PC-9 (cell line): ENCODE data around the gene ETNK1. TPM values are rescaled to one million over a fixed set of nuclear protein-coding genes. Genes with fewer than 3 reads are reported as not detected.
A peak's percentile ranks its signal among the peaks of the same experiment; 100 is the strongest.

Experiments used
- Bru-seq: library from RNA; stranded (reverse); fragments of 400-500 nt; gene quantifications from one replicate; lab custom pipeline; 2021; lab: Mats Ljungman, UMichigan
- BruChase-seq, 2 experiments: library from RNA; stranded (reverse); fragments of 400-500 nt; gene quantifications; one replicate each; lab custom pipeline; 2021; lab: Mats Ljungman, UMichigan
- BruUV-seq: library from RNA; stranded (reverse); fragments of 400-500 nt; replicated peaks from 2 replicates; lab custom pipeline; 2021; lab: Mats Ljungman, UMichigan
- CTCF ChIA-PET: fragments of 300-600 bp; sonication (Branson Sonifier 250); formaldehyde crosslinking; loops from one replicate; lab custom pipeline; 2022; ENCODE audit warnings: antibody characterized with exemption; lab: Charles Lee
- POLR2A ChIA-PET: fragments of 300-600 bp; sonication (Branson Sonifier 250); formaldehyde crosslinking; loops from one replicate; lab custom pipeline; 2022; ENCODE audit warnings: antibody characterized with exemption; ENCODE audit not compliant: unreplicated experiment; lab: Charles Lee
- DNase-seq, 2 experiments: peaks; one replicate each; pipeline versions ENCODE4 v3.0.0 to v3.0.0-alpha.2; 2015 to 2022; ENCODE audit warnings: mixed read lengths in 1 of 2
- H2AFZ ChIP-seq: fragments of 200-600 bp; sonication (generic); 2 replicates; pipeline ENCODE4 v1.8.1; 2017; ENCODE audit warnings: antibody characterized with exemption
- H3F3A ChIP-seq: fragments of 200-600 bp; sonication (generic); 2 replicates; pipeline ENCODE4 v1.8.1; 2017; ENCODE audit warnings: antibody characterized with exemption, mild to moderate bottlenecking, low read depth; ENCODE audit not compliant: insufficient read depth
- H3K27ac ChIP-seq: fragments of 200-600 bp; sonication (generic); 2 replicates; pipeline ENCODE4 v1.6.1; 2016; ENCODE audit warnings: mixed run types
- H3K27me3 ChIP-seq: fragments of 200-600 bp; sonication (generic); 2 replicates; pipeline ENCODE4 v1.6.1; 2016; ENCODE audit warnings: low read depth, mixed run types; ENCODE audit not compliant: insufficient read depth
- H3K36me3 ChIP-seq: fragments of 200-600 bp; sonication (generic); 2 replicates; pipeline ENCODE4 v1.6.1; 2016; ENCODE audit warnings: low read depth, mixed run types
- H3K4me1 ChIP-seq: fragments of 200-600 bp; sonication (generic); replicated peaks from 2 replicates; pipeline ENCODE4 v1.6.1; 2016; ENCODE audit warnings: mixed run types; ENCODE audit not compliant: insufficient read depth
- H3K4me2 ChIP-seq: fragments of 200-600 bp; sonication (generic); 2 replicates; pipeline ENCODE4 v1.6.1; 2017; ENCODE audit warnings: mixed run types
- H3K4me3 ChIP-seq: fragments of 200-600 bp; sonication (generic); 2 replicates; pipeline ENCODE4 v1.6.1; 2016; ENCODE audit warnings: mixed run types
- H3K79me2 ChIP-seq: fragments of 200-600 bp; sonication (generic); 2 replicates; pipeline ENCODE4 v1.6.1; 2017; ENCODE audit warnings: low read depth, mixed run types
- H3K9me2 ChIP-seq: fragments of 200-600 bp; sonication (generic); 2 replicates; pipeline ENCODE4 v1.8.1; 2017; ENCODE audit warnings: mild to moderate bottlenecking; ENCODE audit not compliant: insufficient read depth
- H3K9me3 ChIP-seq: fragments of 200-600 bp; sonication (generic); 2 replicates; pipeline ENCODE4 v1.8.1; 2016; ENCODE audit warnings: low read depth; ENCODE audit not compliant: insufficient read depth
- H4K20me1 ChIP-seq: fragments of 200-600 bp; sonication (generic); 2 replicates; pipeline ENCODE4 v1.8.1; 2017; ENCODE audit not compliant: insufficient read depth
- CTCF ChIP-seq: fragments of 200-600 bp; sonication (generic); conservative IDR thresholded peaks from 2 replicates; pipeline ENCODE4 v1.6.1; 2017; ENCODE audit warnings: mixed run types, antibody characterized with exemption, mild to moderate bottlenecking, moderate library complexity
- EZH2 ChIP-seq: fragments of 200-600 bp; sonication (generic); IDR thresholded peaks from 2 replicates; pipeline ENCODE4 v1.8.0; 2017; ENCODE audit warnings: antibody characterized with exemption, low read depth
- intact Hi-C: fragments of 100-400 bp; cut with micrococcal nuclease; formaldehyde crosslinking; loops from one replicate; pipeline ENCODE4 v1.10.0; 2022; ENCODE audit not compliant: unreplicated experiment
- long read RNA-seq: library from polyadenylated mRNA; stranded (forward); transcript quantifications from one replicate; pipeline ENCODE4 v2.0.0, GENCODE V29; 2022
- total RNA-seq: library from RNA; stranded (reverse); gene quantifications from 2 replicates; pipeline ENCODE4 v1.2.3, GENCODE V29; 2021

The ETNK1 gene
- total RNA-seq: 64.0 and 87.9 TPM in 2 replicates
- Bru-seq, nascent RNA: percentile 97 among the genes with signal in this experiment
- percentile 98 among the genes with signal in this experiment for BruChase-seq, experiment 1, labeled RNA remaining after a 2-hour chase
- BruChase-seq, experiment 2, labeled RNA remaining after a 6-hour chase: percentile 94 among the genes with signal in this experiment
- long read RNA-seq, full-length matches to known transcripts: 31 of 38 reads
- long read RNA-seq, partial matches to known transcripts: 3 of 38 reads
- long read RNA-seq, other reads (novel, unspliced or antisense): 4 of 38 reads

GRCh38 chr12:22624870-22625761 lies at the start of gene ETNK1:
TSS of gene ETNK1 (plus strand) at chr12:22625171. CDS start at chr12:22625431, 260 bp downstream.
- Histone ChIP-seq H3K4me3 (peak within 1 kb of the TSS; percentile 98), H3K9me2 (no peaks in the 10 kb centered on the region), H3K27me3 (no peaks in the 10 kb centered on the region), H3F3A (no peaks in the 10 kb centered on the region), H3K27ac (peak within 1 kb of the TSS; percentile 85), H2AFZ (peak within 1 kb of the TSS; percentile 95), H3K9me3 (no peaks in the 10 kb centered on the region), H3K4me2 (peak within 1 kb of the TSS; percentile 94), H4K20me1 (peaks cover 10% of the 10 kb centered on the region), H3K36me3 (0 out of 2 replicates have a peak, but pooled peaks cover 4% of the 10 kb centered on the region), H3K79me2 (peaks cover 49% of the 10 kb centered on the region), H3K4me1 (peaks cover 38% of the 10 kb centered on the region)
- intact Hi-C loops: loop anchor here (1.0 to 10.0 kb wide), 4 partner anchors 81 to 578 kb away; partner anchors contain the start of genes C2CD5 and CMAS
- TSS peak; percentile 58 for BruUV-seq
- ChIA-PET POLR2A (interaction anchor here (0.6 to 0.7 kb wide), 3 partner anchors 15 to 149 kb away, joined by 3 to 4 read pairs (median 4); no protein-coding TSS in a partner anchor), CTCF (no interaction called here)
- TF ChIP-seq EZH2: no peak
- TF ChIP-seq CTCF: no peak
- DNase-seq: peak; percentile 81 to 97

- Histone ChIP-seq H3K9me2 (no peaks in the 10 kb centered on the region), H3K4me2 (no peak overlapping the region), H3K27me3 (no peaks in the 10 kb centered on the region), H3K79me2 (no peaks in the 10 kb centered on the region), H2AFZ (no peak overlapping the region), H3K4me1 (peaks cover 12% of the 10 kb centered on the region; the same call in 1 of the 2 replicates), H3K36me3 (no peaks in the 10 kb centered on the region), H4K20me1 (no peaks in the 10 kb centered on the region), H3K27ac (no peak overlapping the region), H3K4me3 (no peak overlapping the region), H3K9me3 (no peaks in the 10 kb centered on the region), H3F3A (no peaks in the 10 kb centered on the region)
- intact Hi-C loops: no loop called here
- BruUV-seq: no TSS peak
- POLR2A ChIA-PET: no interaction called here
- TF ChIP-seq CTCF: no peak
- DNase-seq: no peak
- CTCF ChIA-PET: no interaction called here
Measured at GRCh38 chr12:22576065-22576464, 48.9 kb upstream of the ETNK1 start.

- H3K27ac ChIP-seq: no peak overlapping the region
- CTCF ChIA-PET: no interaction called here
- H3K4me1 ChIP-seq: peaks cover 12% of the 10 kb centered on the region; the same call in 1 of the 2 replicates
- TF ChIP-seq EZH2 (no peak), CTCF (no peak)
- H3K4me3 ChIP-seq: no peak overlapping the region
- no peaks in the 10 kb centered on the region for H3K79me2 ChIP-seq
- no peaks in the 10 kb centered on the region for H3F3A ChIP-seq
- H3K9me3 ChIP-seq: no peaks in the 10 kb centered on the region
- DNase-seq: no peak
- no TSS peak for BruUV-seq
- H4K20me1 ChIP-seq: no peaks in the 10 kb centered on the region
- H3K36me3 ChIP-seq: no peaks in the 10 kb centered on the region
- H3K4me2 ChIP-seq: no peak overlapping the region
- intact Hi-C loops: no loop called here
- H3K9me2 ChIP-seq: no peaks in the 10 kb centered on the region
- POLR2A ChIA-PET: no interaction called here
- no peaks in the 10 kb centered on the region for H3K27me3 ChIP-seq
- no peak overlapping the region for H2AFZ ChIP-seq
Measured at GRCh38 chr12:22576473-22576872, 48.5 kb upstream of the ETNK1 start.
